Bronchial epithelial cell (primary cell): ENCODE measurements around the gene PIP5KL1. TPM values are rescaled to one million over a fixed set of nuclear protein-coding genes. Genes with fewer than 3 reads are reported as not detected.

Experiments
- DNase-seq: peaks from one replicate; pipeline ENCODE4 v3.0.0-alpha.2; 2010; ENCODE audit warnings: low read depth
- FAIRE-seq: peaks from 2 replicates; lab custom pipeline; 2011; peaks lifted over from hg19 to GRCh38; lab: Jason Lieb, UNC
- H3K27me3 ChIP-seq: 2 replicates; pipeline ENCODE4 v1.5.1; 2011; ENCODE audit warnings: low read length; ENCODE audit not compliant: control insufficient read depth, insufficient read depth
- H3K36me3 ChIP-seq: 2 replicates; pipeline ENCODE4 v1.5.1; 2011; ENCODE audit warnings: low read length; ENCODE audit not compliant: control insufficient read depth, insufficient read depth
- H3K4me3 ChIP-seq: 2 replicates; pipeline ENCODE4 v1.5.1; 2011; ENCODE audit warnings: mild to moderate bottlenecking, low read depth, low read length, control low read depth
- CTCF ChIP-seq: IDR thresholded peaks from 2 replicates; pipeline ENCODE4 v1.5.1; 2011; ENCODE audit warnings: mild to moderate bottlenecking, moderate library complexity, low read length, control low read depth, inconsistent platforms; ENCODE audit not compliant: insufficient read depth, severe bottlenecking
- total RNA-seq: library from RNA; depleted of rRNA; stranded (reverse); fragments of >200 nt; gene quantifications from 2 replicates; pipeline ENCODE4 v1.2.1, GENCODE V29; 2014

Gene PIP5KL1
- total RNA-seq, 1 donor from 2014 or later: 2.1 TPM

DNA sequence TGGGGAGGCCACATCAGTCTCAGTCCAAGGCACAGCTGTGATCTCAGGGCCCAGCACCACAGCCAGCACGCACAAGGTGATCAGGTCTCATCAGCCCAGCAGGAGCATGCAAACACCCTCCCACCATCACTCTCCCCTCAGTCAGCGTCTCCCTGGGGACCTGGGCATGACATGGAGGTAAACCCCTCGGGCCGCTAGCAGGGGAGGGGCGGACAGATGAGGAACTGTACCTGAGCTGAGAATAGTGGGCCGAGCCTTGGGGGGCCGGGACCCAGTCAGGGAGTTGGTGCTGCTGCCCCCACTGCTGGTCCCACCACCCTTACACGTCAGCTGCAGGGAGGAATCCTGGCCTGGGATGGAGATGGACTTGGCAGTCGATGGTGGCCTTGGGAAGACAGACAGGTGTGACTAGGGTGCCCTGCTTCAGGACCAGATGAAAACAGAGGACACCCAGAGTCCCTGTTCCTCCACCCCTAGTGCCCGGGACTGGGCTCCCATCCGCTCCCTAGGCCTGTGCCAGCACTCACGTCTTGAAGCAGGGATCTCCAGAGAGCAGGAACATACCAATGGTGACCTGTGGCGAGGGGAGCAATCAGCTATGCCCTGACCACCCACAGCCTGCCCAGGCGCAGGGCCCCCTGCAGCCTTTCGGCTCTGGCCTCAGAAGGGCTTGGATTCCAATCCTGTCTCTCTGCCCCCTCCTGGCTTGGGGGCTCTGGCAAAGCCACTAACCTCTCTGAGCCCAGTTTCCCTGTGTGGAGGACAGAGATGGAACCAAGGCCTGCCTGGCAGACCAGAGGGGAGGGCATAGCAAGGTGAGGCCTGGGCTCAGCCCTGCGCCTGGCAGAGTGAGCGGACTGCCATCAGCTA is 17.5 kb upstream of the PIP5KL1 start:
- FAIRE-seq (peak; percentile 89), DNase-seq (no peak)
- H3K36me3 ChIP-seq: peaks cover 23% of the 10 kb centered on the region
- H3K27me3 ChIP-seq: no peaks in the 10 kb centered on the region
- no peak overlapping the region for H3K4me3 ChIP-seq
- TF ChIP-seq CTCF: no peak

DNA sequence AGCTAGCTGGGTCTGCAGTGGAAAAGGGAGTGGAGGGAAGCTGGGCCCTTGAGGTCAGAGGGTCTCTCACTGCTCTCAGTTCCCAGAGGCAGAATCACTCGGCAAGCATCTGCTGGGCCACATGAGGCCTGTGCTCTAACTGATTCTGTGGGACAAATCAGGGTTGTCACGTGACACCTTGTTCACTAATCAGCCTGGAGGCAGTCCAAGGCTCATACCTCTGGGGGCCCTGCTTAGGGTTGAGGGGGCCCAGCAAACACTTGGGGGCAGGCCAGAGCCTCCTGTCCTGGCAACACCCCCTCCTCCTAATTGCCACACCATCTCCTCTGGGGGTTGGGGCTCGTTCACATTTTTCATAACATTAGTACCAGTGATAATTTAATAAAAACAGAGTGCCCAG is 16.2 kb upstream of the PIP5KL1 start:
- no peak for TF ChIP-seq CTCF
- H3K4me3 ChIP-seq: no peak overlapping the region
- FAIRE-seq (no peak), DNase-seq (no peak)
- peaks cover 32% of the 10 kb centered on the region for H3K36me3 ChIP-seq
- H3K27me3 ChIP-seq: no peaks in the 10 kb centered on the region

DNA sequence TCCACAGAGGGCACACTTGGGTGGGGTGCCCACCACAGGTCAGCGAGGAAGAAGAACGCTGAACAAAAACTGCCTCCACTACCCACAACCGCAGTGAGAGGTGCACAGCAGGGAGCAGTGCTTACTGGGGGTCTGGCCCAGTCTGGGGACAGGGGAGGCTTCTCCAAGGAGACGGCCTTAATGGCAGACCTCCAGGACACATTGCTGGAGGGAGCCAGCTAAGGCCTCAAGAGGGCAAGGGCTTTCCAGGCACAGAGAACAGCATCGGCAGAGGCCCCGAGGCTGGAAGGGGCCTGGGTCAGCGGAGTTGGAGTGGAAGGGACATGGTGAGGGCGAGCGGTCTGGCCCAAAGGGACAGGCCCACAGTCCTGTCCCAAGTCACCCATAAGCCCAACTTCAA is 15.4 kb upstream of the PIP5KL1 start:
- H3K27me3 ChIP-seq: no peaks in the 10 kb centered on the region
- no peak for FAIRE-seq
- H3K4me3 ChIP-seq: no peak overlapping the region
- DNase-seq: no peak
- peaks cover 32% of the 10 kb centered on the region for H3K36me3 ChIP-seq
- no peak for TF ChIP-seq CTCF

GRCh38 chr9:127945338-127945737 is 14.8 kb upstream of the PIP5KL1 start:
- H3K4me3 ChIP-seq: no peak overlapping the region
- H3K36me3 ChIP-seq: peaks cover 32% of the 10 kb centered on the region
- no peak for TF ChIP-seq CTCF
- DNase-seq (no peak), FAIRE-seq (no peak)
- H3K27me3 ChIP-seq: no peaks in the 10 kb centered on the region

DNA sequence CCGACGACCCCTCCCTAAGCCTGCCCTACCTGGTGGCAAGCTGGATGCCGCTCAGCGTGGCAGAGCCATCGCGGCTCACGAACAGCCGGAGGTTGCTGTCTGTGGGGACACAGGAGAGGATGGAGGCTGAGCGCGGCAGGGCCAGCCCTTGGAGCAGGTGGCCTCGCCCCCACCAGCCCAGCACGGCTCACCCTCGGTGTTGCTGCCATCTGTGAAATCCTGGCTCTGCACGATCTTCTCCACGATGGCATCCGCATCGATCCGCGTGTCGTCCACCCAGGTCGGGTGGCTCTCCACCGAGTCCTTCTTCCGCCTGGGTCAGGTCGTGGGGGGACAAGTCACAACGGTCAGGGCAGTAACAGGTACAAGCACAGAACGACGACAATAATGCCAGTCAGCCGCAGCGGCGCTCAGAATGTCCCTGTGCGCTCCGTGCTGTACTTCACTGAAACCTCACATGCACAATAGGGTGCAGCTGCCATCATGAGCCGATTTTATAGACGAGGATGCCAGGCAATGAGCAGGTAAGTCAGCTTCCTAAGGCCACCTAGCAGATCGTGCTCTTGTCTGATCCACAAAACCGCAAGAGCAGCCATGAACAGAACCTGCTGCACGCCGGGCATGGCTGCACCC is 14.1 kb upstream of the PIP5KL1 start:
- FAIRE-seq: no peak
- DNase-seq: no peak
- peaks cover 32% of the 10 kb centered on the region for H3K36me3 ChIP-seq
- no peak overlapping the region for H3K4me3 ChIP-seq
- TF ChIP-seq CTCF: no peak
- H3K27me3 ChIP-seq: no peaks in the 10 kb centered on the region
